Neural cell (in vitro differentiated cells): ENCODE results near the gene NLRP10. TPM values are rescaled to one million over a fixed set of nuclear protein-coding genes. Genes with fewer than 3 reads are reported as not detected.

Source experiments
- H2AFZ ChIP-seq: fragments of 200-600, 300-800 bp; sonication (generic), shearing (Covaris generic); 2 replicates; pipeline ENCODE4 v1.6.0; 2014; ENCODE audit warnings: low read depth, mild to moderate bottlenecking, antibody characterized with exemption, low read length, moderate library complexity
- H3F3A ChIP-seq: fragments of 200-600 bp; shearing (Covaris generic); 2 replicates; pipeline ENCODE4 v1.6.1; 2016; ENCODE audit warnings: mild to moderate bottlenecking, moderate library complexity, mixed read lengths, antibody characterized with exemption, low read length; ENCODE audit not compliant: insufficient read depth, poor library complexity, severe bottlenecking
- H3K27ac ChIP-seq: fragments of 200-600, 300-800 bp; sonication (generic), shearing (Covaris generic); 2 replicates; pipeline ENCODE4 v1.5.1; 2014; ENCODE audit warnings: mild to moderate bottlenecking, low read length, moderate library complexity
- H3K27me3 ChIP-seq: fragments of 300-800, 200-600 bp; sonication (generic), shearing (Covaris generic); 2 replicates; pipeline ENCODE4 v1.6.0; 2014; ENCODE audit warnings: mild to moderate bottlenecking, low read depth, low read length, moderate library complexity; ENCODE audit not compliant: insufficient read depth
- H3K36me3 ChIP-seq: fragments of 300-800, 200-600 bp; sonication (generic), shearing (Covaris generic); 2 replicates; pipeline ENCODE4 v1.5.1; 2014; ENCODE audit warnings: mild to moderate bottlenecking, antibody characterized with exemption, low read length, moderate library complexity; ENCODE audit not compliant: insufficient read depth
- H3K4me2 ChIP-seq: fragments of 300-800, 200-600 bp; sonication (generic), shearing (Covaris generic); 2 replicates; pipeline ENCODE4 v1.6.0; 2014; ENCODE audit warnings: mild to moderate bottlenecking, low read length
- H3K4me3 ChIP-seq: fragments of 300-800, 200-600 bp; sonication (generic), shearing (Covaris generic); 2 replicates; pipeline ENCODE4 v1.5.1; 2014; ENCODE audit warnings: mild to moderate bottlenecking, low read length, moderate library complexity
- H3K79me2 ChIP-seq: fragments of 200-600 bp; shearing (Covaris generic); replicated peaks from 2 replicates; pipeline ENCODE4 v1.6.0; 2014; ENCODE audit warnings: mild to moderate bottlenecking, low read length, moderate library complexity; ENCODE audit not compliant: insufficient read depth
- H3K9ac ChIP-seq: fragments of 300-800, 200-600 bp; sonication (generic), shearing (Covaris generic); 2 replicates; pipeline ENCODE4 v1.6.1; 2016; ENCODE audit warnings: mild to moderate bottlenecking, low read length, mixed read lengths
- H3K9me2 ChIP-seq: fragments of 200-600 bp; shearing (Covaris generic); 2 replicates; pipeline ENCODE4 v1.6.1; 2016; ENCODE audit warnings: mild to moderate bottlenecking, low read length, mixed read lengths; ENCODE audit not compliant: insufficient read depth
- H3K9me3 ChIP-seq: fragments of 200-600, 300-800 bp; sonication (generic), shearing (Covaris generic); 2 replicates; pipeline ENCODE4 v1.6.1; 2016; ENCODE audit warnings: mild to moderate bottlenecking, mixed run types, low read length, moderate library complexity, mixed read lengths
- H4K20me1 ChIP-seq: fragments of 200-600 bp; shearing (Covaris generic); 2 replicates; pipeline ENCODE4 v1.6.1; 2016; ENCODE audit warnings: mild to moderate bottlenecking, mixed run types; ENCODE audit not compliant: insufficient read depth
- CTCF ChIP-seq: fragments of 450-650 bp; IDR thresholded peaks from 2 replicates; pipeline ENCODE4 v1.5.1; 2014; ENCODE audit warnings: antibody characterized with exemption, mild to moderate bottlenecking, moderate library complexity; ENCODE audit not compliant: poor library complexity, severe bottlenecking
- EP300 ChIP-seq: fragments of 450-650 bp; conservative IDR thresholded peaks from 2 replicates; pipeline ENCODE4 v1.6.1; 2014; ENCODE audit warnings: antibody characterized with exemption, mild to moderate bottlenecking, moderate library complexity; ENCODE audit not compliant: poor library complexity, severe bottlenecking
- EZH2 ChIP-seq: fragments of 200-600, 300-800 bp; shearing (Covaris generic), sonication (generic); IDR thresholded peaks from 2 replicates; pipeline ENCODE4 v1.6.1; 2014; ENCODE audit warnings: antibody characterized with exemption, low read length, borderline replicate concordance, mild to moderate bottlenecking; ENCODE audit not compliant: insufficient read depth, poor library complexity, severe bottlenecking
- MXI1 ChIP-seq: fragments of 450-650 bp; conservative IDR thresholded peaks from 2 replicates; pipeline ENCODE4 v1.6.1; 2014; ENCODE audit warnings: antibody characterized with exemption, mild to moderate bottlenecking; ENCODE audit not compliant: poor library complexity, severe bottlenecking
- POLR2AphosphoS5 ChIP-seq: IDR thresholded peaks from 2 replicates; pipeline ENCODE4 v1.6.1; 2012
- RAD21 ChIP-seq: fragments of 450-650 bp; conservative IDR thresholded peaks from 2 replicates; pipeline ENCODE4 v1.6.1; 2014; ENCODE audit warnings: antibody characterized with exemption, mild to moderate bottlenecking, moderate library complexity
- SMC3 ChIP-seq: fragments of 450-650 bp; conservative IDR thresholded peaks from 2 replicates; pipeline ENCODE4 v1.6.1; 2014; ENCODE audit warnings: antibody characterized with exemption, mild to moderate bottlenecking, moderate library complexity; ENCODE audit not compliant: poor library complexity
- TAF1 ChIP-seq: IDR thresholded peaks from 2 replicates; pipeline ENCODE4 v1.6.1; 2012; ENCODE audit warnings: low read depth
- polyA plus RNA-seq: library from polyadenylated mRNA; depleted of rRNA; stranded (reverse); fragments of >200 nt; gene quantifications from 2 replicates; pipeline ENCODE4 v1.2.3, GENCODE V29; 2014
- TF ChIP-seq, protein P1 (sequence below): IDR thresholded peaks from 2 replicates; pipeline ENCODE4 v1.6.1; 2012; ENCODE audit warnings: borderline replicate concordance

The NLRP10 gene
- polyA plus RNA-seq, 1 donor from 2014 or later: not detected

DNA sequence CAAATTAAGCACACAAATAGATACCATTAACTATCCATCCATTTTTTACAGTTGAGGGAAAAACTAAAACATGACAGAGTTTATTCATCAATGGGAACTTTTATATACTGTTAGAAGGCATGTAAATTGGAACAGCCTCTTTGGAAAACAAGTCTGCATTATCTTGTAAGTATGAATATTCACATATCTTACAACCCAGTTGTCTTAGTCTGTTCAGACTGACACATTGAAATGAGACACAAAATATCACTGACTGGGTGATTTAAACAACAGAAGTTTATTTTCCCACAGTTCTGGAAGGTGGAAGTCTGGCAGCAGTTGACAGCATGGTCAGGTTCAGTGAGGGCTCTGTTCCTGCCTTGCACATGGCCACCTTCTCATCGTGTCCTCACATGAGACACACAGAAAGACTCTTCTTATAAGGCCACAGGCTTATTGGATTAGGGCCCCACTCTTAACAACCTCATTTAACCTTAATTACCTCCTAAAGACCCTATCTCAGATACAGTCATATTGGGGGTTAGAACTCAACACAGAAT is 16.4 kb upstream of the NLRP10 start:
- H4K20me1 ChIP-seq: no peaks in the 10 kb centered on the region

GRCh38 chr11:7977232-7977917 is 12.1 kb upstream of the NLRP10 start:
- Histone ChIP-seq H3F3A (no peaks in the 10 kb centered on the region), H3K9ac (no peak overlapping the region), H3K9me3 (no peaks in the 10 kb centered on the region), H2AFZ (no peak overlapping the region), H3K79me2 (no peaks in the 10 kb centered on the region), H3K9me2 (no peaks in the 10 kb centered on the region), H3K36me3 (no peaks in the 10 kb centered on the region), H3K4me2 (no peak overlapping the region), H3K27ac (no peak overlapping the region), H3K4me3 (no peak overlapping the region), H4K20me1 (no peaks in the 10 kb centered on the region), H3K27me3 (no peaks in the 10 kb centered on the region)
- TF ChIP-seq EP300 (no peak), MXI1 (no peak), EZH2 (no peak), TAF1 (no peak), POLR2AphosphoS5 (no peak), SMC3 (no peak)
- TF ChIP-seq, protein P1, sequence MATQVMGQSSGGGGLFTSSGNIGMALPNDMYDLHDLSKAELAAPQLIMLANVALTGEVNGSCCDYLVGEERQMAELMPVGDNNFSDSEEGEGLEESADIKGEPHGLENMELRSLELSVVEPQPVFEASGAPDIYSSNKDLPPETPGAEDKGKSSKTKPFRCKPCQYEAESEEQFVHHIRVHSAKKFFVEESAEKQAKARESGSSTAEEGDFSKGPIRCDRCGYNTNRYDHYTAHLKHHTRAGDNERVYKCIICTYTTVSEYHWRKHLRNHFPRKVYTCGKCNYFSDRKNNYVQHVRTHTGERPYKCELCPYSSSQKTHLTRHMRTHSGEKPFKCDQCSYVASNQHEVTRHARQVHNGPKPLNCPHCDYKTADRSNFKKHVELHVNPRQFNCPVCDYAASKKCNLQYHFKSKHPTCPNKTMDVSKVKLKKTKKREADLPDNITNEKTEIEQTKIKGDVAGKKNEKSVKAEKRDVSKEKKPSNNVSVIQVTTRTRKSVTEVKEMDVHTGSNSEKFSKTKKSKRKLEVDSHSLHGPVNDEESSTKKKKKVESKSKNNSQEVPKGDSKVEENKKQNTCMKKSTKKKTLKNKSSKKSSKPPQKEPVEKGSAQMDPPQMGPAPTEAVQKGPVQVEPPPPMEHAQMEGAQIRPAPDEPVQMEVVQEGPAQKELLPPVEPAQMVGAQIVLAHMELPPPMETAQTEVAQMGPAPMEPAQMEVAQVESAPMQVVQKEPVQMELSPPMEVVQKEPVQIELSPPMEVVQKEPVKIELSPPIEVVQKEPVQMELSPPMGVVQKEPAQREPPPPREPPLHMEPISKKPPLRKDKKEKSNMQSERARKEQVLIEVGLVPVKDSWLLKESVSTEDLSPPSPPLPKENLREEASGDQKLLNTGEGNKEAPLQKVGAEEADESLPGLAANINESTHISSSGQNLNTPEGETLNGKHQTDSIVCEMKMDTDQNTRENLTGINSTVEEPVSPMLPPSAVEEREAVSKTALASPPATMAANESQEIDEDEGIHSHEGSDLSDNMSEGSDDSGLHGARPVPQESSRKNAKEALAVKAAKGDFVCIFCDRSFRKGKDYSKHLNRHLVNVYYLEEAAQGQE: no peak

More for the DNA sequence above, 16.4 kb upstream of the NLRP10 start:
- no peaks in the 10 kb centered on the region for H3K79me2 ChIP-seq
- no peak overlapping the region for H3K9ac ChIP-seq
- no peaks in the 10 kb centered on the region for H3K27me3 ChIP-seq
- H3K9me2 ChIP-seq: no peaks in the 10 kb centered on the region
- no peaks in the 10 kb centered on the region for H3K36me3 ChIP-seq
- no peaks in the 10 kb centered on the region for H3F3A ChIP-seq
- no peak overlapping the region for H3K4me2 ChIP-seq
- TF ChIP-seq RAD21 (no peak), POLR2AphosphoS5 (no peak), EZH2 (no peak), EP300 (no peak), SMC3 (no peak), CTCF (no peak), MXI1 (no peak), TAF1 (no peak)
- TF ChIP-seq, protein P1: no peak
- no peak overlapping the region for H3K4me3 ChIP-seq
- no peak overlapping the region for H3K27ac ChIP-seq
- H2AFZ ChIP-seq: no peak overlapping the region
- H3K9me3 ChIP-seq: no peaks in the 10 kb centered on the region
